OCI-LY7 (cell line): ENCODE measurements around the gene COL6A2. TPM values are rescaled to one million over a fixed set of nuclear protein-coding genes. Genes with fewer than 3 reads are reported as not detected.
"Not testable (repeated sequence)": the region's sequence is repeated elsewhere in the genome, so short reads cannot be mapped to it uniquely, and the experiment has no call there.

Experiments used
- BruUV-seq: library from RNA; stranded (reverse); fragments of 400-500 nt; replicated peaks from 2 replicates; lab custom pipeline; 2021; lab: Mats Ljungman, UMichigan
- CTCF ChIA-PET: fragments of 300-600 bp; sonication (Branson Sonifier 250); formaldehyde crosslinking; loops from one replicate; lab custom pipeline; 2022; ENCODE audit warnings: antibody characterized with exemption; ENCODE audit not compliant: unreplicated experiment; lab: Charles Lee
- POLR2A ChIA-PET: fragments of 300-600 bp; sonication (Branson Sonifier 250); formaldehyde crosslinking; loops from one replicate; lab custom pipeline; 2022; ENCODE audit warnings: antibody characterized with exemption; lab: Charles Lee
- DNase-seq: peaks from one replicate; pipeline ENCODE4 v3.0.0-alpha.2; 2015; ENCODE audit warnings: low spot score
- H2AFZ ChIP-seq: fragments of 200-600 bp; sonication (generic), shearing (Covaris generic); 2 replicates; pipeline ENCODE4 v1.6.1; 2014; ENCODE audit warnings: mild to moderate bottlenecking, antibody characterized with exemption, low read length, moderate library complexity
- H3K27ac ChIP-seq: fragments of 200-600 bp; sonication (generic); 2 replicates; pipeline ENCODE4 v1.5.1; 2014; ENCODE audit warnings: mixed run types, low read depth, mild to moderate bottlenecking, moderate library complexity, low read length, inconsistent platforms; ENCODE audit not compliant: poor library complexity, severe bottlenecking
- H3K36me3 ChIP-seq: fragments of 200-600 bp; sonication (generic); 2 replicates; pipeline ENCODE4 v1.6.1; 2014; ENCODE audit warnings: mild to moderate bottlenecking, antibody characterized with exemption, low read length, moderate library complexity, mixed read lengths; ENCODE audit not compliant: insufficient read depth
- H3K4me1 ChIP-seq: fragments of 200-600 bp; sonication (generic); 2 replicates; pipeline ENCODE4 v1.5.1; 2014; ENCODE audit warnings: mild to moderate bottlenecking, low read length; ENCODE audit not compliant: insufficient read depth, poor library complexity, severe bottlenecking
- H3K4me2 ChIP-seq: fragments of 200-600 bp; sonication (generic); 2 replicates; pipeline ENCODE4 v1.6.1; 2014; ENCODE audit warnings: mild to moderate bottlenecking, low read length
- H3K4me3 ChIP-seq: fragments of 200-600 bp; sonication (generic); 2 replicates; pipeline ENCODE4 v1.5.1; 2014; ENCODE audit warnings: mild to moderate bottlenecking, low read depth, low read length; ENCODE audit not compliant: poor library complexity, severe bottlenecking
- H3K79me2 ChIP-seq: fragments of 200-600 bp; sonication (generic); 2 replicates; pipeline ENCODE4 v1.6.1; 2016; ENCODE audit warnings: low read depth, mild to moderate bottlenecking, low read length, moderate library complexity, mixed read lengths; ENCODE audit not compliant: insufficient read depth
- H3K9me2 ChIP-seq: fragments of 200-600 bp; sonication (generic); 2 replicates; pipeline ENCODE4 v1.6.1; 2016; ENCODE audit warnings: mild to moderate bottlenecking, low read length, mixed read lengths; ENCODE audit not compliant: insufficient read depth
- H3K9me3 ChIP-seq: fragments of 200-600 bp; sonication (generic); 2 replicates; pipeline ENCODE4 v1.6.1; 2014; ENCODE audit warnings: mild to moderate bottlenecking, mixed run types, low read length, mixed read lengths
- H4K20me1 ChIP-seq: fragments of 200-600 bp; sonication (generic); 2 replicates; pipeline ENCODE4 v1.6.1; 2014; ENCODE audit warnings: mild to moderate bottlenecking, antibody characterized with exemption, low read length, moderate library complexity, mixed read lengths; ENCODE audit not compliant: insufficient read depth
- EZH2phosphoT487 ChIP-seq: fragments of 200-600 bp; sonication (generic); IDR thresholded peaks from 2 replicates; pipeline ENCODE4 v1.6.1; 2018; ENCODE audit warnings: low read depth, borderline replicate concordance, mild to moderate bottlenecking, mixed run types, antibody characterized with exemption, low read length, moderate library complexity, mixed read lengths
- intact Hi-C: fragments of 100-400 bp; cut with micrococcal nuclease; formaldehyde crosslinking; loops from one replicate; pipeline ENCODE4 v1.10.0; 2022; ENCODE audit not compliant: unreplicated experiment
- total RNA-seq, 2 experiments: library from RNA; depleted of rRNA in 1 of 2; stranded (reverse); fragments of >200 nt in 1 of 2; shearing (Covaris generic) in 1 of 2; gene quantifications; 2 replicates each; pipeline ENCODE4 v1.2.3, GENCODE V29; 2014 to 2022
- TF ChIP-seq, protein P1 (sequence below): fragments of 200-600 bp; sonication (generic); conservative IDR thresholded peaks from 2 replicates; pipeline ENCODE4 v1.5.1; 2014; ENCODE audit warnings: mild to moderate bottlenecking, antibody characterized with exemption, low read length, moderate library complexity, mixed read lengths

COL6A2 gene
- total RNA-seq, 2 experiments from 2014 or later = not detected

DNA sequence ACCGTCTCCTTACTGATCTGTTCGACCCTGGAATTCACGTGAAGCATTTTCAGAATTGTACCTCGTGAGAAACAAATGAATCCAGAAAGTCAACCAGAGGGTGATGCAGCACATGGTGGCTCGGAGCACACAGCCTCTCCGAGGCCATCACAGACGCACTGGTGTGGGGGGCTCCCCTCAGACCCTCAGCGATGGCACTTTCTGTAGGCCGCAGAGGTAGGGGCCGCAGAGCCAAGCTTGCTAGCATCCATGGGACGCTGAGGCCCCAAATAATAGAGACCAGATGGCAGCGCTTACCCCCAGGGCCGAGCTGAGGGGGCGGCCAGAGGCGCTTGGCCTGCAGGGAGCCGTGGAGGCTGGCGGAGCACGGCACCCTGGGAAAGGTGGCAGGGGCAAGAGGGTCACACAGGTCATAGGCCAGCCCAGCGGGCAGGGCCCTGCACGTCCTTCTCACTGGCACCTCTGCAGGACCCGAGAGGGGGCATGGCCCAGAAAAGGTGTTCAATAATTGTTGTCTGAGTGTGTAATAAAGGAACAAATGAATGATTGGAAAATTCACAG, 28.1 kb upstream of the COL6A2 start:
- no TSS peak for BruUV-seq
- TF ChIP-seq, protein P1, sequence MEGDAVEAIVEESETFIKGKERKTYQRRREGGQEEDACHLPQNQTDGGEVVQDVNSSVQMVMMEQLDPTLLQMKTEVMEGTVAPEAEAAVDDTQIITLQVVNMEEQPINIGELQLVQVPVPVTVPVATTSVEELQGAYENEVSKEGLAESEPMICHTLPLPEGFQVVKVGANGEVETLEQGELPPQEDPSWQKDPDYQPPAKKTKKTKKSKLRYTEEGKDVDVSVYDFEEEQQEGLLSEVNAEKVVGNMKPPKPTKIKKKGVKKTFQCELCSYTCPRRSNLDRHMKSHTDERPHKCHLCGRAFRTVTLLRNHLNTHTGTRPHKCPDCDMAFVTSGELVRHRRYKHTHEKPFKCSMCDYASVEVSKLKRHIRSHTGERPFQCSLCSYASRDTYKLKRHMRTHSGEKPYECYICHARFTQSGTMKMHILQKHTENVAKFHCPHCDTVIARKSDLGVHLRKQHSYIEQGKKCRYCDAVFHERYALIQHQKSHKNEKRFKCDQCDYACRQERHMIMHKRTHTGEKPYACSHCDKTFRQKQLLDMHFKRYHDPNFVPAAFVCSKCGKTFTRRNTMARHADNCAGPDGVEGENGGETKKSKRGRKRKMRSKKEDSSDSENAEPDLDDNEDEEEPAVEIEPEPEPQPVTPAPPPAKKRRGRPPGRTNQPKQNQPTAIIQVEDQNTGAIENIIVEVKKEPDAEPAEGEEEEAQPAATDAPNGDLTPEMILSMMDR = no peak
- Histone ChIP-seq H3K4me2 (no peak overlapping the region), H3K9me2 (no peaks in the 10 kb centered on the region), H3K27ac (no peak overlapping the region), H3K79me2 (no peaks in the 10 kb centered on the region), H4K20me1 (no peaks in the 10 kb centered on the region), H3K4me3 (no peak overlapping the region), H2AFZ (no peak overlapping the region), H3K4me1 (no peaks in the 10 kb centered on the region), H3K9me3 (no peaks in the 10 kb centered on the region), H3K36me3 (no peaks in the 10 kb centered on the region)
- no peak for DNase-seq
- ChIA-PET POLR2A (no interaction called here), CTCF (no interaction called here)
- intact Hi-C loops = no loop called here

DNA sequence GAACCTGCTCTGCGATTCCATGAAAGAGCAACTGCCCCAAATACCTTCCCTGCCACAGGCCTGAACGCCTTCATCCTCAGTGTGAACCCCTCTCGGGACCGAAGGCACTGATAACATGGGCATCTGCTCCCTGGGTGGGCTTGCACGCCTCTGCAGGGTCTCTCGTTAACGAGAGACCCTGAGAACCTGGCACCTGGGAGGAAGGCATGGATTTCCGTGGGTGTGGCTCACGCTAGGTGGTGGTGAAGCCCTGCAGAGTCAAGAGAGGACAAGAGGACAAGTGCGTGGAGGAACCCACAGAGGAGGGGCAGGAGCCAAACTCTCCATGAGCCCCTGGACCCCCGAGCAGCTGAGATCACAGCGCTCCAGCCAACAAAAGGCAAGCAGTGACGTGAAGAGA, 26.8 kb upstream of the COL6A2 start:
- no peak for TF ChIP-seq EZH2phosphoT487
- TF ChIP-seq, protein P1 = no peak
- Histone ChIP-seq H3K4me1 (no peaks in the 10 kb centered on the region), H3K36me3 (no peaks in the 10 kb centered on the region), H2AFZ (no peak overlapping the region), H3K9me2 (no peaks in the 10 kb centered on the region), H3K79me2 (no peaks in the 10 kb centered on the region), H3K27ac (no peak overlapping the region), H3K4me3 (no peak overlapping the region), H3K4me2 (no peak overlapping the region), H3K9me3 (no peaks in the 10 kb centered on the region), H4K20me1 (no peaks in the 10 kb centered on the region)
- ChIA-PET CTCF (interaction anchor here (0.5 kb wide), 1 partner anchor 400 kb away, joined by 3 read pairs; no protein-coding TSS in a partner anchor), POLR2A (no interaction called here)
- intact Hi-C loops = no loop called here
- BruUV-seq = no TSS peak
- no peak for DNase-seq

DNA sequence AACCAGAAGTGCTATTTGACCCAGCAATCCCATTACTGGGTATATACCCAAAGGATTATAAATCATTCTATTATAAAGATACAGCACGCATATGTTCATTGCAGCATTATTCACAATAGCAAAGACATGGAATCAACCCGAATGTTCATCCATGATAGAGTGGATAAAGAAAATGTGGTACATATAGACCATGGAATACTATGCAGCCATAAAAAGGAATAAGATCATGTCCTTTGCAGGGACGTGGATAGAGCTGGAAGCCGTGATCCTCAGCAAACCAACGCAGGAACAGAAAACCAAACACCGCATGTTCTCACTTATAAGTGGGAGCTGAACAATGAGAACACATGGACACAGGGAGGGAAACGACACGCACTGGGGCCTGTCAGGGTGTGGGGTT, 21.2 kb upstream of the COL6A2 start:
- H2AFZ ChIP-seq, H3K79me2 ChIP-seq, H4K20me1 ChIP-seq, POLR2A ChIA-PET, H3K9me3 ChIP-seq, BruUV-seq, H3K4me1 ChIP-seq, H3K9me2 ChIP-seq, H3K36me3 ChIP-seq, DNase-seq, intact Hi-C loops, H3K4me3 ChIP-seq, H3K4me2 ChIP-seq, CTCF ChIA-PET, H3K27ac ChIP-seq: not testable (repeated sequence)
